ENCODE data around the gene POLR3K.
A peak's percentile ranks its signal among the peaks of the same experiment; 100 is the strongest.
"Not testable (repeated sequence)": the region's sequence is repeated elsewhere in the genome, so short reads cannot be mapped to it uniquely, and the experiment has no call there.

The POLR3K gene

DNA sequence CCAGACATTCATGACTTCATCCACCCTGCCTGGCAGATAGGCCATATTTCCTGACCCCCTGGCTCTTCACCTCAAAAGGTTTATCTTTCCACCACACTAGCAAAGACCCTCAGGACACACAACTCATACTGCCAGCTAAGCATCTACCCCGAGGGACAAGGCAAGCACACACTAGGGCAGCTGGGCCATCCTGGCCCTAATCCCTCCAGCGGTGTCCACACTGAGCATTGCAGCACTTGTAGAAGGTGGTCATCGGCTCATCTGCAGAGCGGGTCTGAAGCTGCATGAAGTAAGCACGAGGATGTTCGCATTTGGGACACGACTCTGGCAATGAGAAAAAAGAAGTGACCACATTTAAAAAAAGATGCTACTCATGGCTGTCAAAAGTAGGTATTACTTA, 6.2 kb downstream of the POLR3K start:
- TF ChIP-seq, protein P1, sequence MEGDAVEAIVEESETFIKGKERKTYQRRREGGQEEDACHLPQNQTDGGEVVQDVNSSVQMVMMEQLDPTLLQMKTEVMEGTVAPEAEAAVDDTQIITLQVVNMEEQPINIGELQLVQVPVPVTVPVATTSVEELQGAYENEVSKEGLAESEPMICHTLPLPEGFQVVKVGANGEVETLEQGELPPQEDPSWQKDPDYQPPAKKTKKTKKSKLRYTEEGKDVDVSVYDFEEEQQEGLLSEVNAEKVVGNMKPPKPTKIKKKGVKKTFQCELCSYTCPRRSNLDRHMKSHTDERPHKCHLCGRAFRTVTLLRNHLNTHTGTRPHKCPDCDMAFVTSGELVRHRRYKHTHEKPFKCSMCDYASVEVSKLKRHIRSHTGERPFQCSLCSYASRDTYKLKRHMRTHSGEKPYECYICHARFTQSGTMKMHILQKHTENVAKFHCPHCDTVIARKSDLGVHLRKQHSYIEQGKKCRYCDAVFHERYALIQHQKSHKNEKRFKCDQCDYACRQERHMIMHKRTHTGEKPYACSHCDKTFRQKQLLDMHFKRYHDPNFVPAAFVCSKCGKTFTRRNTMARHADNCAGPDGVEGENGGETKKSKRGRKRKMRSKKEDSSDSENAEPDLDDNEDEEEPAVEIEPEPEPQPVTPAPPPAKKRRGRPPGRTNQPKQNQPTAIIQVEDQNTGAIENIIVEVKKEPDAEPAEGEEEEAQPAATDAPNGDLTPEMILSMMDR (IDR thresholded peaks at IDR 0.05): no peak
- peak; percentile 64 for DNase-seq (ENCODE audit: low spot score)
- Histone ChIP-seq H3K4me3 (no peak overlapping the region), H3K27ac (no peak overlapping the region)

DNA sequence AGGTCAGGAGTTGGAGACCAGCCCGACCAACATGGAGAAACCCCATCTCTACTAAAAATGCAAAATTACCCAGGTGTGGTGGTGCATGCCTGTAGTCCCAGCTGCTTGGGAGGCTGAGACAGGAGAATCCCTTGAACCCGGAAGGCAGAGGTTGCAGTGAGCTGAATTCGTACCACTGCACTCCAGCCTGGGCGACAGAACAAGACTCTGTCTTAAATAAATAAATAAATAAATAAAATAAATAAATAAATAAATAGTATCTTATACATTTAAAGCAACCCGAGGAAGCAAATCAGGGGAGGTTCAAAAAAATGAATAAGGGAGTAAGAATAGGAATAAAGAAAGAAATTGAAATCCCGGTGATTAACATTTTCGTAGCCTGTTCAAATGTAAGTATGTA, 6.9 kb downstream of the POLR3K start:
- H3K4me3 ChIP-seq; DNase-seq (ENCODE audit: low spot score); H3K27ac ChIP-seq: not testable (repeated sequence)

DNA sequence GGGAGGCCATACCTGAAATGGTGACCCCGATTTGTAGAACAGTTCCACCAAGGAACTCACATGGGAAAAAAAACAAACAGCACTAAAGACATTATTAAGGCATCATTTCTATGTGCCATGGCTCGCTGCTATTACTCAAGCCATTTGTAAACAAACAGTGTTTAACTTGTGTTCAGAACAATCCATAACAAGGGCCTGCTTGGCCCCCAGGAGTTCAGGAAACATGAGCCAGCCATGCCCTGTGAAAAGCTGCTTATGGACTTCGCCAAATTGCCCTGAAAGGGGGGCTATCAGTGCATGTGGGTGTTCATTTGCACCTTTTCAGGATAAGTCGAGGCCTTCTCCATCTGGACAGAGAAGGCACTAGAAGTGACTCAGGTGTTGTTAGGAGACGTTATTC, 8.0 kb downstream of the POLR3K start:
- TF ChIP-seq, protein P1 (IDR thresholded peaks at IDR 0.05): no peak
- DNase-seq (ENCODE audit: low spot score): no peak
- H3K4me3 ChIP-seq: no peak overlapping the region
- H3K27ac ChIP-seq: no peak overlapping the region

DNA sequence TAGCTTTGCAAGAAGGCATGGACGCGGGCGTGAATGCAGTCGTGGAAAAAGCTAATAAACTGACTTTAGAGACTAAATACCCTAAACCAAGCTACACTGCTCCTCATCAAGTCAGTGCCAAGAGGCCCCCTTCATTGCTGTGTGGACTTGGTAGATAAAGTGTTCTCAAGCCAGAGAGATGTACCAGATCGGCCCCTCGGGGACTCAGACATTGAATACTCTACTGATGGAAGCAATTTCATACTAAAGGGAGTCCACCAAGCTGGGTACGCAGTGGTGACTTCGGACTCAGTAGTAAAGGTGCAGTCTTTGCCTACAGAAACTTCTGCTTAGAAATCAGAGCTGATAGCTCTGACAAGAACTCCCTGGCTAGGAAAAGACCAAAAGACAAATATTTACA, 8.8 kb downstream of the POLR3K start:
- DNase-seq (ENCODE audit: low spot score): no peak
- TF ChIP-seq, protein P1 (IDR thresholded peaks at IDR 0.05): no peak
- Histone ChIP-seq H3K27ac (no peak overlapping the region), H3K4me3 (no peak overlapping the region)

DNA sequence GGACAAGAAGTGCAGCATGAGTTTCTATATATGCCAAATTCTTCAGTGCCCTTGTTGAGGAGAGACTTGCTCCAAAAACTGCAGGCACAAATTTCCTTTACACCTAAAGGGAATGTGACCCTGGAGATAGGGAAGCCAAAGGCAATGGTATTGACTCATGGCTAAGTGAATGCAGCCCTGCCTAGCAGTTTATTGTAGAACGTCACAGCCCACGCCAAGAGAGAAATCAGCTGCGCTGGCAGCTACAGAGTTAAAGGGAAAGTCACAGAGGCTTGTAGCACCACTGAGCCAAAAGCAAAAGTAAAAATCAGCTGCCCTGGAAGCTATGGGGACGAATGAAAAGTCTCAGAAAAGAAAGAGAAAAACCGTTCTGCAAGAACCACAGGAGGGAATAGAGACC, 10.1 kb downstream of the POLR3K start:
- H3K27ac ChIP-seq: no peak overlapping the region
- TF ChIP-seq, protein P1 (IDR thresholded peaks at IDR 0.05): no peak

DNA sequence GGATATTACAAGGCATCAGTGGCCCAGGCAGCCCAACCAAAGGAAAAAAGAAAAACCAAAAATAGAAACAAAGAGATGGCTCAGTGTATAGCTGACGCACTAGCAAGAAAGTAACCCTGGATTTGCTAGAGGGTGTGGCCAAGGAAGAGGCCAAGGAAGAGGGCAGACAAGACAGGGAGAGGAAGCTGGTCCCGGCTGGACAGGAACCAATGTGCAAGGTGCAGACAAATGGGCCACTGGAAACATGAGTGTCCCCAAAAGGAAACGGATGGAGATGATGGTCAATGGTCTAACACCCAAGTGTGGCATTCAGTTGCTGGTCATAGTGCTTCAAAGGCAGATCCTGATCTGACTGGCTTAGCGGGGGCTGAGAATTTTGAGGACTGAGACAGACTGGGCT, 10.7 kb downstream of the POLR3K start:
- Histone ChIP-seq H3K27ac (no peak overlapping the region), H3K4me3 (no peak overlapping the region)
- DNase-seq (ENCODE audit: low spot score): no peak
- TF ChIP-seq, protein P1 (IDR thresholded peaks at IDR 0.05): no peak

More for the DNA sequence above, 10.1 kb downstream of the POLR3K start:
- DNase-seq (ENCODE audit: low spot score): no peak
- H3K4me3 ChIP-seq: no peak overlapping the region

DNA sequence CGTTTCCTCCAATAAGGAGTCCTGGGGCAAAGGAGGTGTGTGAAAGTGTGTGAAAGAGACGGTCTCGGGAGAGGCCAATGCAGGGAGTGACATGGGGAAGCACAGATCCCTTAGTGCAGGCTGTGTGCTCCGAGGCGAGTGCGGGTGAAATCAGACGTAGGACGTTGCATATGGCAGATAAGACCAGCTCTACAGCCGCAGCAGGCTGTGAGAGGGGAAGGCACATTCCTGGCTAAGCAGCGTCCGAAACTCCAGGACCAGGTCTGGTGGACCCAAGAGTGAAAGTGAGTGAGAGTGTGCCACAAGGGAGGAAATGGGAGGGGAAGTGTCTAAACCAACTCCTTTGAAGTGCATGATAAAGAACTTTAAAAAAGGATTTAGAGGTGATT, 11.3 kb downstream of the POLR3K start:
- DNase-seq (ENCODE audit: low spot score): no peak
- TF ChIP-seq, protein P1 (IDR thresholded peaks at IDR 0.05): no peak
- Histone ChIP-seq H3K27ac (no peak overlapping the region), H3K4me3 (no peak overlapping the region)
